Measurements from ENCODE around the gene EIF4G1. TPM values are rescaled to one million over a fixed set of nuclear protein-coding genes. Genes with fewer than 3 reads are reported as not detected.

Gene EIF4G1
- total and polyA plus RNA-seq, 2 experiments from 2014 or later = 204 to 254 TPM

GRCh38 chr3:184351511-184352148 is 37.2 kb downstream of the EIF4G1 start:
- H3K4me3 ChIP-seq = no peak overlapping the region
- H3K36me3 ChIP-seq (replicated peaks; ENCODE audit: insufficient read depth, low read depth) = no peaks in the 10 kb centered on the region
- TF ChIP-seq EZH2phosphoT487 (IDR thresholded peaks at IDR 0.05; ENCODE audit: low read depth, severe bottlenecking, unreplicated experiment) (no peak), EZH2 (IDR thresholded peaks at IDR 0.05; ENCODE audit: borderline replicate concordance) (no peak)
- H3K4me1 ChIP-seq (ENCODE audit: insufficient read depth) = peaks cover 9% of the 10 kb centered on the region
- H3K79me2 ChIP-seq = no peaks in the 10 kb centered on the region
- WGBS (ENCODE audit: low lambda C conversion rate, missing lambda C conversion rate) = 64% methylated on average over 9 of the region's 9 CpGs
- no peak overlapping the region for H2AFZ ChIP-seq
- H3K9me2 ChIP-seq (replicated peaks; ENCODE audit: insufficient read depth) = no peaks in the 10 kb centered on the region
- peak overlapping the region; percentile 71 for H3K27ac ChIP-seq
- H3K9me3 ChIP-seq (ENCODE audit: low read depth) = no peaks in the 10 kb centered on the region
- DNase-seq (ENCODE audit: low spot score) = no peak
- H3K4me2 ChIP-seq = no peak overlapping the region
- no peaks in the 10 kb centered on the region for H3K27me3 ChIP-seq
- H4K20me1 ChIP-seq (ENCODE audit: insufficient read depth, poor library complexity, severe bottlenecking) = no peaks in the 10 kb centered on the region

- Histone ChIP-seq H3K36me3 (replicated peaks; ENCODE audit: insufficient read depth, low read depth) (no peaks in the 10 kb centered on the region), H2AFZ (no peak overlapping the region), H3K4me2 (no peak overlapping the region), H4K20me1 (ENCODE audit: insufficient read depth, poor library complexity, severe bottlenecking) (no peaks in the 10 kb centered on the region), H3K9me3 (ENCODE audit: low read depth) (no peaks in the 10 kb centered on the region), H3K79me2 (no peaks in the 10 kb centered on the region), H3K27me3 (no peaks in the 10 kb centered on the region), H3K4me3 (no peak overlapping the region), H3K9me2 (replicated peaks; ENCODE audit: insufficient read depth) (no peaks in the 10 kb centered on the region), H3K27ac (peak overlapping the region; percentile 76), H3K4me1 (ENCODE audit: insufficient read depth) (peaks cover 9% of the 10 kb centered on the region)
- no peak for TF ChIP-seq EZH2phosphoT487 (IDR thresholded peaks at IDR 0.05; ENCODE audit: low read depth, severe bottlenecking, unreplicated experiment)
- no peak for TF ChIP-seq CTCF (IDR thresholded peaks at IDR 0.05; ENCODE audit: poor library complexity)
- TF ChIP-seq EZH2 (IDR thresholded peaks at IDR 0.05; ENCODE audit: borderline replicate concordance) = no peak
- WGBS (ENCODE audit: low lambda C conversion rate, missing lambda C conversion rate) = 88% methylated on average over 15 of the region's 15 CpGs
- DNase-seq (ENCODE audit: low spot score) = peak; percentile 65
Measured at GRCh38 chr3:184352149-184352785, 37.9 kb downstream of the EIF4G1 start.

- Histone ChIP-seq H3K79me2 (no peaks in the 10 kb centered on the region), H4K20me1 (ENCODE audit: insufficient read depth, poor library complexity, severe bottlenecking) (no peaks in the 10 kb centered on the region), H3K4me1 (ENCODE audit: insufficient read depth) (peaks cover 9% of the 10 kb centered on the region), H3K27me3 (no peaks in the 10 kb centered on the region), H3K9me2 (replicated peaks; ENCODE audit: insufficient read depth) (no peaks in the 10 kb centered on the region), H3K4me2 (no peak overlapping the region), H2AFZ (no peak overlapping the region), H3K4me3 (no peak overlapping the region), H3K36me3 (replicated peaks; ENCODE audit: insufficient read depth, low read depth) (no peaks in the 10 kb centered on the region), H3K27ac (no peak overlapping the region), H3K9me3 (ENCODE audit: low read depth) (no peaks in the 10 kb centered on the region)
- TF ChIP-seq CTCF (IDR thresholded peaks at IDR 0.05; ENCODE audit: poor library complexity) = no peak
- no peak for TF ChIP-seq EZH2 (IDR thresholded peaks at IDR 0.05; ENCODE audit: borderline replicate concordance)
- no peak for TF ChIP-seq EZH2phosphoT487 (IDR thresholded peaks at IDR 0.05; ENCODE audit: low read depth, severe bottlenecking, unreplicated experiment)
- no peak for DNase-seq (ENCODE audit: low spot score)
- WGBS (ENCODE audit: low lambda C conversion rate, missing lambda C conversion rate) = 95% methylated on average over 11 of the region's 11 CpGs
Measured at GRCh38 chr3:184352897-184353545, 38.6 kb downstream of the EIF4G1 start.

- peaks cover 6% of the 10 kb centered on the region for H3K4me1 ChIP-seq (ENCODE audit: insufficient read depth)
- no peaks in the 10 kb centered on the region for H3K9me3 ChIP-seq (ENCODE audit: low read depth)
- 98% methylated on average over 11 of the region's 11 CpGs for WGBS (ENCODE audit: low lambda C conversion rate, missing lambda C conversion rate)
- no peaks in the 10 kb centered on the region for H4K20me1 ChIP-seq (ENCODE audit: insufficient read depth, poor library complexity, severe bottlenecking)
- DNase-seq (ENCODE audit: low spot score) = no peak
- H2AFZ ChIP-seq = no peak overlapping the region
- no peaks in the 10 kb centered on the region for H3K79me2 ChIP-seq
- TF ChIP-seq EZH2phosphoT487 (IDR thresholded peaks at IDR 0.05; ENCODE audit: low read depth, severe bottlenecking, unreplicated experiment) (no peak), EZH2 (IDR thresholded peaks at IDR 0.05; ENCODE audit: borderline replicate concordance) (no peak), CTCF (IDR thresholded peaks at IDR 0.05; ENCODE audit: poor library complexity) (no peak)
- H3K4me2 ChIP-seq = no peak overlapping the region
- H3K36me3 ChIP-seq (replicated peaks; ENCODE audit: insufficient read depth, low read depth) = no peaks in the 10 kb centered on the region
- H3K27me3 ChIP-seq = no peaks in the 10 kb centered on the region
- H3K9me2 ChIP-seq (replicated peaks; ENCODE audit: insufficient read depth) = no peaks in the 10 kb centered on the region
- H3K4me3 ChIP-seq = no peak overlapping the region
- H3K27ac ChIP-seq = no peak overlapping the region
Measured at GRCh38 chr3:184353546-184353941, 39.1 kb downstream of the EIF4G1 start.

Data from hepatocyte (in vitro differentiated cells).